SK-N-SH (cell line): ENCODE measurements around the gene MARVELD2. TPM values are rescaled to one million over a fixed set of nuclear protein-coding genes. Genes with fewer than 3 reads are reported as not detected.
A peak's percentile ranks its signal among the peaks of the same experiment; 100 is the strongest.

ENCODE experiments used
- CTCF ChIA-PET: fragments of 300-600, 350-600 bp; formaldehyde crosslinking; extraction: SDS; loops from one replicate; lab custom pipeline; 2021; lab: Yijun Ruan, JAX
- POLR2A ChIA-PET: fragments of 350-600 bp; sonication (Branson Sonifier 250); formaldehyde crosslinking; extraction: SDS; loops from one replicate; lab custom pipeline; 2020; ENCODE audit warnings: antibody characterized with exemption, inconsistent platforms; lab: Yijun Ruan, JAX
- DNase-seq: peaks from one replicate; pipeline ENCODE4 v3.0.0; 2012
- H2AFZ ChIP-seq: fragments of 200-600 bp; sonication (generic); 2 replicates; pipeline ENCODE4 v1.8.1; 2016; ENCODE audit warnings: antibody characterized with exemption, mild to moderate bottlenecking, low read depth
- H3F3A ChIP-seq: fragments of 200-600 bp; sonication (generic); replicated peaks from 2 replicates; pipeline ENCODE3; 2016; ENCODE audit warnings: antibody characterized with exemption, mild to moderate bottlenecking; ENCODE audit not compliant: insufficient read depth
- H3K27ac ChIP-seq, 2 experiments: fragments of 200-500 bp in 1 of 2; fragments of 200-600 bp in 1 of 2; sonication (Bioruptor generic) in 1 of 2; sonication (generic), shearing (Covaris generic) in 1 of 2; 2 replicates each; pipeline versions ENCODE4 v1.5.1 to v1.6.1; 2014 to 2016; ENCODE audit warnings: low read depth in 2 of 2, inconsistent platforms in 1 of 2, low read length in 1 of 2, mild to moderate bottlenecking in 1 of 2, mixed read lengths in 1 of 2
- H3K27me3 ChIP-seq: fragments of 200-600 bp; sonication (generic), shearing (Covaris generic); 2 replicates; pipeline ENCODE4 v1.6.1; 2016; ENCODE audit warnings: mixed run types; ENCODE audit not compliant: insufficient read depth
- H3K36me3 ChIP-seq, 2 experiments: fragments of 200-500 bp in 1 of 2; fragments of 200-600 bp in 1 of 2; sonication (Bioruptor generic) in 1 of 2; sonication (generic) in 1 of 2; replicated peaks in 1 of 2; 2 replicates each; pipeline versions ENCODE3 to v1.5.1; 2014 to 2016; ENCODE audit warnings: low read length in 1 of 2, mild to moderate bottlenecking in 1 of 2; ENCODE audit not compliant: insufficient read depth in 2 of 2, control insufficient read depth in 1 of 2
- H3K4me1 ChIP-seq, 2 experiments: fragments of 200-500 bp in 1 of 2; fragments of 200-600 bp in 1 of 2; sonication (Bioruptor generic) in 1 of 2; sonication (generic), shearing (Covaris generic) in 1 of 2; 2 replicates each; pipeline versions ENCODE4 v1.5.1 to v1.6.1; 2014 to 2016; ENCODE audit warnings: low read depth in 1 of 2, low read length in 1 of 2, mixed run types in 1 of 2; ENCODE audit not compliant: insufficient read depth in 2 of 2, control insufficient read depth in 1 of 2
- H3K4me2 ChIP-seq: fragments of 200-600 bp; sonication (generic), shearing (Covaris generic); 2 replicates; pipeline ENCODE4 v1.6.1; 2017; ENCODE audit warnings: mixed run types
- H3K4me3 ChIP-seq, 2 experiments: fragments of 200-500 bp in 1 of 2; fragments of 200-600 bp in 1 of 2; sonication (Bioruptor generic) in 1 of 2; sonication (generic), shearing (Covaris generic) in 1 of 2; 2 replicates each; pipeline versions ENCODE4 v1.5.1 to v1.8.1; 2014 to 2016; ENCODE audit warnings: low read depth in 2 of 2, inconsistent platforms in 1 of 2, low read length in 1 of 2, mild to moderate bottlenecking in 1 of 2, mixed read lengths in 1 of 2, moderate library complexity in 1 of 2
- H3K79me2 ChIP-seq: fragments of 200-600 bp; sonication (generic); 2 replicates; pipeline ENCODE4 v1.8.1; 2017; ENCODE audit warnings: mild to moderate bottlenecking; ENCODE audit not compliant: insufficient read depth
- H3K9ac ChIP-seq: fragments of 200-600 bp; sonication (generic); 2 replicates; pipeline ENCODE4 v1.6.1; 2017; ENCODE audit warnings: mixed run types
- H3K9me2 ChIP-seq: fragments of 200-600 bp; sonication (generic); 2 replicates; pipeline ENCODE4 v1.6.1; 2017; ENCODE audit warnings: mixed run types
- H3K9me3 ChIP-seq: fragments of 200-600 bp; sonication (generic); 2 replicates; pipeline ENCODE4 v1.6.1; 2017; ENCODE audit warnings: mixed run types, mild to moderate bottlenecking, moderate library complexity
- H4K20me1 ChIP-seq: fragments of 200-600 bp; sonication (generic); 2 replicates; pipeline ENCODE4 v1.6.1; 2017; ENCODE audit warnings: mild to moderate bottlenecking, mixed run types; ENCODE audit not compliant: insufficient read depth
- MAX ChIP-seq: IDR thresholded peaks from 2 replicates; pipeline ENCODE4 v1.4.0; 2012; ENCODE audit warnings: low read depth
- POLR2AphosphoS5 ChIP-seq: IDR thresholded peaks from 2 replicates; pipeline ENCODE4 v1.6.1; 2012; ENCODE audit warnings: low read depth, low read length
- USF2 ChIP-seq: fragments of 150-350 bp; IDR thresholded peaks from 2 replicates; pipeline ENCODE4 v1.6.1; 2017; ENCODE audit warnings: antibody characterized with exemption, low read length, low read depth, borderline replicate concordance
- YY1 ChIP-seq: IDR thresholded peaks from 2 replicates; pipeline ENCODE4 v1.4.0; 2012; ENCODE audit warnings: low read depth, mild to moderate bottlenecking
- WGBS: methylation state at CpG from one replicate; pipeline ENCODE4 v1.1.6; 2017; ENCODE audit warnings: low lambda C conversion rate; 5-methylcytosine and 5-hydroxymethylcytosine counted together
- polyA plus RNA-seq, 3 experiments: library from polyadenylated mRNA; depleted of rRNA; stranded (reverse); fragments of >200 nt; gene quantifications; 2 replicates each; pipeline ENCODE4 v1.2.3, GENCODE V29; 2012
- small RNA-seq, 7 experiments: library from RNA; depleted of rRNA; stranded (forward); fragments of <200 nt; gene quantifications; one replicate each; pipeline ENCODE3, GENCODE V24; 2012
- TF ChIP-seq, protein P1 (sequence below): fragments of 150-350 bp; IDR thresholded peaks from 2 replicates; pipeline ENCODE4 v1.6.1; 2016; ENCODE audit warnings: mild to moderate bottlenecking, low read depth, low read length
- TF ChIP-seq, protein P2 (sequence below): IDR thresholded peaks from 2 replicates; pipeline ENCODE4 v1.6.1; 2012; ENCODE audit warnings: mild to moderate bottlenecking, low read depth, low read length, moderate library complexity

MARVELD2 gene
- polyA plus RNA-seq, 1 of the 3 experiments (the other 2 are of a cell fraction) = 0.07 TPM

GRCh38 chr5:69492923-69493395, 78.0 kb downstream of the MARVELD2 start:
- Histone ChIP-seq H3K9me2 (no peaks in the 10 kb centered on the region), H3K9me3 (no peaks in the 10 kb centered on the region), H3K36me3 (no peaks in the 10 kb centered on the region), H3K4me1 (peaks cover 0 to 14% of the 10 kb centered on the region in 2 experiments; a peak in 1 of 4 replicates), H3K4me2 (peak overlapping the region; percentile 96), H2AFZ (peak overlapping the region; percentile 99), H4K20me1 (no peaks in the 10 kb centered on the region), H3K9ac (peak overlapping the region; percentile 53), H3K4me3 (peak overlapping the region; percentile 73 to 82), H3K27ac (no peak overlapping the region), H3K27me3 (peaks cover 6% of the 10 kb centered on the region; the same call in 1 of the 2 replicates), H3F3A (no peaks in the 10 kb centered on the region), H3K79me2 (no peaks in the 10 kb centered on the region)
- DNase-seq = peak; percentile 75
- TF ChIP-seq, protein P1, sequence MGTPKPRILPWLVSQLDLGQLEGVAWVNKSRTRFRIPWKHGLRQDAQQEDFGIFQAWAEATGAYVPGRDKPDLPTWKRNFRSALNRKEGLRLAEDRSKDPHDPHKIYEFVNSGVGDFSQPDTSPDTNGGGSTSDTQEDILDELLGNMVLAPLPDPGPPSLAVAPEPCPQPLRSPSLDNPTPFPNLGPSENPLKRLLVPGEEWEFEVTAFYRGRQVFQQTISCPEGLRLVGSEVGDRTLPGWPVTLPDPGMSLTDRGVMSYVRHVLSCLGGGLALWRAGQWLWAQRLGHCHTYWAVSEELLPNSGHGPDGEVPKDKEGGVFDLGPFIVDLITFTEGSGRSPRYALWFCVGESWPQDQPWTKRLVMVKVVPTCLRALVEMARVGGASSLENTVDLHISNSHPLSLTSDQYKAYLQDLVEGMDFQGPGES = no peak
- TF ChIP-seq POLR2AphosphoS5 (no peak), MAX (0 out of 2 replicates have a peak, but pooled peaks have one; percentile 5)
- TF ChIP-seq, protein P2, sequence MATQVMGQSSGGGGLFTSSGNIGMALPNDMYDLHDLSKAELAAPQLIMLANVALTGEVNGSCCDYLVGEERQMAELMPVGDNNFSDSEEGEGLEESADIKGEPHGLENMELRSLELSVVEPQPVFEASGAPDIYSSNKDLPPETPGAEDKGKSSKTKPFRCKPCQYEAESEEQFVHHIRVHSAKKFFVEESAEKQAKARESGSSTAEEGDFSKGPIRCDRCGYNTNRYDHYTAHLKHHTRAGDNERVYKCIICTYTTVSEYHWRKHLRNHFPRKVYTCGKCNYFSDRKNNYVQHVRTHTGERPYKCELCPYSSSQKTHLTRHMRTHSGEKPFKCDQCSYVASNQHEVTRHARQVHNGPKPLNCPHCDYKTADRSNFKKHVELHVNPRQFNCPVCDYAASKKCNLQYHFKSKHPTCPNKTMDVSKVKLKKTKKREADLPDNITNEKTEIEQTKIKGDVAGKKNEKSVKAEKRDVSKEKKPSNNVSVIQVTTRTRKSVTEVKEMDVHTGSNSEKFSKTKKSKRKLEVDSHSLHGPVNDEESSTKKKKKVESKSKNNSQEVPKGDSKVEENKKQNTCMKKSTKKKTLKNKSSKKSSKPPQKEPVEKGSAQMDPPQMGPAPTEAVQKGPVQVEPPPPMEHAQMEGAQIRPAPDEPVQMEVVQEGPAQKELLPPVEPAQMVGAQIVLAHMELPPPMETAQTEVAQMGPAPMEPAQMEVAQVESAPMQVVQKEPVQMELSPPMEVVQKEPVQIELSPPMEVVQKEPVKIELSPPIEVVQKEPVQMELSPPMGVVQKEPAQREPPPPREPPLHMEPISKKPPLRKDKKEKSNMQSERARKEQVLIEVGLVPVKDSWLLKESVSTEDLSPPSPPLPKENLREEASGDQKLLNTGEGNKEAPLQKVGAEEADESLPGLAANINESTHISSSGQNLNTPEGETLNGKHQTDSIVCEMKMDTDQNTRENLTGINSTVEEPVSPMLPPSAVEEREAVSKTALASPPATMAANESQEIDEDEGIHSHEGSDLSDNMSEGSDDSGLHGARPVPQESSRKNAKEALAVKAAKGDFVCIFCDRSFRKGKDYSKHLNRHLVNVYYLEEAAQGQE = no peak
- ChIA-PET CTCF (interaction anchor here (0.7 kb wide), 1 partner anchor 159 kb away, joined by 3 read pairs; no protein-coding TSS in a partner anchor), POLR2A (no interaction called here)
- 2% methylated on average over 18 of the region's 42 CpGs for WGBS

GRCh38 chr5:69493396-69494133, 78.6 kb downstream of the MARVELD2 start:
- peak; percentile 74 for DNase-seq

More at GRCh38 chr5:69493396-69494133, 78.6 kb downstream of the MARVELD2 start:
- Histone ChIP-seq H2AFZ (peak overlapping the region; percentile 99), H3K4me2 (peak overlapping the region; percentile 96), H3K27ac (no peak overlapping the region), H3K36me3 (no peaks in the 10 kb centered on the region), H3K79me2 (no peaks in the 10 kb centered on the region), H3K9me2 (no peaks in the 10 kb centered on the region), H3K9me3 (no peaks in the 10 kb centered on the region), H3K4me3 (peak overlapping the region; percentile 73 to 82), H3K9ac (peak overlapping the region; percentile 53), H3F3A (no peaks in the 10 kb centered on the region), H4K20me1 (no peaks in the 10 kb centered on the region), H3K4me1 (peaks cover 0 to 14% of the 10 kb centered on the region in 2 experiments; a peak in 1 of 4 replicates), H3K27me3 (peaks cover 6% of the 10 kb centered on the region; the same call in 1 of the 2 replicates)
- WGBS = 4% methylated on average over 32 of the region's 62 CpGs
- TF ChIP-seq YY1 = peak; percentile 84
- peak; percentile 66 for TF ChIP-seq MAX
- no peak for TF ChIP-seq USF2
- POLR2A ChIA-PET = no interaction called here
- CTCF ChIA-PET = interaction anchor here (0.7 kb wide), 1 partner anchor 159 kb away, joined by 3 read pairs; no protein-coding TSS in a partner anchor

Small RNA genes lying within 50 kb of the gene (small RNA-seq; reads per million reads assigned to genes)
- gene RN7SL616P (0 reads per million in 7 experiments), gene RPS27P14 (0 reads per million in 7 experiments)

Other genes starting within 250 kb of the MARVELD2 start
- gene CCNB1, start 248.0 kb upstream of the MARVELD2 start, polyA plus RNA-seq (2012; rRNA removed) = 67.8 and 78.6 TPM in 2 replicates
- gene CENPH, start 225.5 kb upstream of the MARVELD2 start, polyA plus RNA-seq (2012; rRNA removed) = 12.8 and 14.6 TPM in 2 replicates
- 44.2 and 62.1 TPM in 2 replicates for gene CDK7, start 180.2 kb upstream of the MARVELD2 start, polyA plus RNA-seq (2012; rRNA removed)
- 1.7 and 2.3 TPM in 2 replicates for gene CCDC125, start 82.3 kb upstream of the MARVELD2 start, polyA plus RNA-seq (2012; rRNA removed)
- 12.9 and 15.1 TPM in 2 replicates for gene AK6, start 45.6 kb upstream of the MARVELD2 start, polyA plus RNA-seq (2012; rRNA removed)
- 106 and 138 TPM in 2 replicates for gene TAF9, start 45.6 kb upstream of the MARVELD2 start, polyA plus RNA-seq (2012; rRNA removed)
- gene RAD17, start 45.3 kb upstream of the MARVELD2 start, polyA plus RNA-seq (2012; rRNA removed) = 15.4 and 16.9 TPM in 2 replicates
- gene OCLN, start 77.7 kb downstream of the MARVELD2 start, polyA plus RNA-seq (2012; rRNA removed) = 6.5 and 7.4 TPM in 2 replicates
- gene GTF2H2C, start 145.1 kb downstream of the MARVELD2 start, polyA plus RNA-seq (2012; rRNA removed) = 23.4 and 24.9 TPM in 2 replicates